ENCODE data around the gene PTPRO.

GRCh38 chr12:15599266-15600037 is 277.1 kb downstream of the PTPRO start:
- TF ChIP-seq CTCF (IDR thresholded peaks at IDR 0.05) = no peak
- no peak for TF ChIP-seq POLR2A (IDR thresholded peaks at IDR 0.05)
- no peak for TF ChIP-seq POLR2AphosphoS5 (IDR thresholded peaks at IDR 0.05)
- TF ChIP-seq EP300 (IDR thresholded peaks at IDR 0.05) = no peak
